CD4-positive, alpha-beta memory T cell (primary cell): ENCODE results near the gene TMEM126B. TPM values are rescaled to one million over a fixed set of nuclear protein-coding genes. Genes with fewer than 3 reads are reported as not detected.

Source experiments
- CTCF ChIA-PET: fragments of 350-600 bp; sonication (Branson Sonifier 250); formaldehyde crosslinking; loops from one replicate; lab custom pipeline; 2021; ENCODE audit warnings: inconsistent platforms; ENCODE audit not compliant: partially characterized antibody; lab: Charles Lee
- POLR2A ChIA-PET: fragments of 350-600 bp; sonication (Branson Sonifier 250); formaldehyde crosslinking; loops from one replicate; lab custom pipeline; 2021; ENCODE audit not compliant: partially characterized antibody; lab: Charles Lee
- DNase-seq, 5 donors: peaks; one replicate each; pipeline versions ENCODE4 v3.0.0 to v3.0.0-alpha.2; 2020 to 2022; ENCODE audit warnings: mixed read lengths in 1 of 5
- H3K27ac ChIP-seq: one replicate; pipeline ENCODE4 v1.7.0; 2013; ENCODE audit warnings: low read depth, low read length
- H3K27me3 ChIP-seq: 2 replicates; pipeline ENCODE4 v1.7.0; 2013; ENCODE audit warnings: mild to moderate bottlenecking, low read length, moderate library complexity; ENCODE audit not compliant: insufficient read depth
- H3K36me3 ChIP-seq: 2 replicates; pipeline ENCODE4 v1.7.0; 2013; ENCODE audit warnings: mild to moderate bottlenecking, low read length, moderate library complexity; ENCODE audit not compliant: insufficient read depth
- H3K4me1 ChIP-seq: 2 replicates; pipeline ENCODE4 v1.7.0; 2013; ENCODE audit warnings: mild to moderate bottlenecking, low read length, moderate library complexity; ENCODE audit not compliant: insufficient read depth
- H3K4me3 ChIP-seq, 2 donors: one replicate each; pipeline ENCODE4 v1.7.0; 2013; ENCODE audit warnings: low read length in 2 of 2, mild to moderate bottlenecking in 1 of 2
- H3K9me3 ChIP-seq, 2 donors: one replicate each; pipeline ENCODE4 v1.7.0; 2013; ENCODE audit warnings: low read length in 2 of 2, control low read depth in 1 of 2; ENCODE audit not compliant: control insufficient read depth in 1 of 2
- H3K27ac Mint-ChIP-seq, 7 donors: one replicate each; pipeline ENCODE4 v1.8.0; 2020 to 2021; ENCODE audit warnings: mixed read lengths in 7 of 7, mild to moderate bottlenecking in 6 of 7, inconsistent platforms in 3 of 7, moderate library complexity in 3 of 7
- H3K27me3 Mint-ChIP-seq, 2 donors: one replicate each; pipeline ENCODE4 v1.8.0; 2020 to 2021; ENCODE audit warnings: mixed read lengths in 2 of 2
- H3K36me3 Mint-ChIP-seq, 2 donors: one replicate each; pipeline ENCODE4 v1.8.0; 2020 to 2021; ENCODE audit warnings: mixed read lengths in 2 of 2, inconsistent platforms in 1 of 2, mild to moderate bottlenecking in 1 of 2
- H3K4me1 Mint-ChIP-seq, 4 donors: one replicate each; pipeline ENCODE4 v1.8.0; 2020 to 2021; ENCODE audit warnings: mixed read lengths in 4 of 4, mild to moderate bottlenecking in 1 of 4
- H3K4me3 Mint-ChIP-seq, 8 donors: one replicate each; pipeline ENCODE4 v1.8.0; 2020 to 2021; ENCODE audit warnings: mixed read lengths in 8 of 8, mild to moderate bottlenecking in 7 of 8, moderate library complexity in 6 of 8, inconsistent platforms in 3 of 8
- H3K9me3 Mint-ChIP-seq, 8 donors: one replicate each; pipeline ENCODE4 v1.8.0; 2020 to 2021; ENCODE audit warnings: mixed read lengths in 8 of 8, mild to moderate bottlenecking in 5 of 8, inconsistent platforms in 3 of 8, moderate library complexity in 1 of 8
- intact Hi-C: fragments of 100-400 bp; cut with micrococcal nuclease; formaldehyde crosslinking; loops from one replicate; pipeline ENCODE4 v1.15.1; 2023
- polyA plus RNA-seq, 2 donors: library from polyadenylated mRNA; unstranded; fragments of 300-500 nt; fragmentation: Illumina TruSeq; gene quantifications; one replicate each; pipeline ENCODE4 v1.2.3, GENCODE V29; 2021
- total RNA-seq, 2 experiments: library from RNA; stranded (reverse); gene quantifications; one replicate each; pipeline ENCODE4 v1.2.3, GENCODE V29; 2021

Gene TMEM126B
- total and polyA plus RNA-seq, 4 experiments from 2014 or later = 40.9 to 73.4 (median 56.7) TPM

GRCh38 chr11:85673393-85673792 lies 45.0 kb downstream of the TMEM126B start:
- no peak overlapping the region for H3K27ac ChIP-seq
- H3K9me3 ChIP-seq = no peaks in the 10 kb centered on the region
- Mint-ChIP-seq H3K4me1 (no peaks in the 10 kb centered on the region), H3K9me3 (no peaks in the 10 kb centered on the region), H3K27me3 (peaks cover 0 to 3% of the 10 kb centered on the region in 2 donors), H3K4me3 (no peak overlapping the region), H3K27ac (no peak overlapping the region), H3K36me3 (no peaks in the 10 kb centered on the region)
- no peaks in the 10 kb centered on the region for H3K27me3 ChIP-seq
- H3K36me3 ChIP-seq = no peaks in the 10 kb centered on the region
- H3K4me3 ChIP-seq = no peak overlapping the region
- ChIA-PET POLR2A (no interaction called here), CTCF (no interaction called here)
- intact Hi-C loops = no loop called here
- no peaks in the 10 kb centered on the region for H3K4me1 ChIP-seq
- DNase-seq = no peak

GRCh38 chr11:85679576-85679975 lies 51.2 kb downstream of the TMEM126B start:
- Histone ChIP-seq H3K4me3 (no peak overlapping the region), H3K9me3 (no peaks in the 10 kb centered on the region), H3K27me3 (no peaks in the 10 kb centered on the region), H3K4me1 (peaks cover 12% of the 10 kb centered on the region), H3K27ac (no peak overlapping the region), H3K36me3 (no peaks in the 10 kb centered on the region)
- ChIA-PET CTCF (interaction anchor here (0.5 kb wide), 1 partner anchor 146 kb away, joined by 3 read pairs; no protein-coding TSS in a partner anchor), POLR2A (interaction anchor here (4.7 kb wide), 1 partner anchor 15 kb away, joined by 26 read pairs; the partner anchor contains the start of gene CREBZF)
- Mint-ChIP-seq H3K4me3 (no peak overlapping the region), H3K9me3 (no peaks in the 10 kb centered on the region), H3K36me3 (no peaks in the 10 kb centered on the region), H3K27me3 (peaks cover 8 to 9% of the 10 kb centered on the region in 2 donors), H3K27ac (no peak overlapping the region), H3K4me1 (peaks cover 7 to 25% (median 16%) of the 10 kb centered on the region in 4 donors)
- intact Hi-C loops = no loop called here
- no peak for DNase-seq

- peak overlapping the region in 1 of 8 donors; percentile 15 for H3K4me3 Mint-ChIP-seq
- H3K4me1 ChIP-seq = peaks cover 12% of the 10 kb centered on the region
- no peaks in the 10 kb centered on the region for H3K27me3 ChIP-seq
- H3K36me3 ChIP-seq = no peaks in the 10 kb centered on the region
- no peak overlapping the region for H3K4me3 ChIP-seq
- peaks cover 8 to 9% of the 10 kb centered on the region in 2 donors for H3K27me3 Mint-ChIP-seq
- H3K36me3 Mint-ChIP-seq = peaks cover 0 to 3% of the 10 kb centered on the region in 2 donors
- ChIA-PET POLR2A (interaction anchor here (1.1 to 4.7 kb wide), 3 partner anchors 17 to 144 kb away, joined by 3 to 26 read pairs (median 5); partner anchors contain the start of gene CREBZF), CTCF (interaction anchor here (1.1 to 1.8 kb wide), 3 partner anchors 10 to 18 kb away, joined by 3 to 5 read pairs (median 4); no protein-coding TSS in a partner anchor)
- H3K9me3 Mint-ChIP-seq = no peaks in the 10 kb centered on the region
- H3K9me3 ChIP-seq = no peaks in the 10 kb centered on the region
- intact Hi-C loops = no loop called here
- DNase-seq = peak in 2 of 5 donors; percentile 2 to 15
- no peak overlapping the region for H3K27ac Mint-ChIP-seq
- H3K27ac ChIP-seq = no peak overlapping the region
- peaks cover 7 to 25% (median 16%) of the 10 kb centered on the region in 4 donors for H3K4me1 Mint-ChIP-seq
Observed at GRCh38 chr11:85680897-85681296, 52.5 kb downstream of the TMEM126B start.

DNA sequence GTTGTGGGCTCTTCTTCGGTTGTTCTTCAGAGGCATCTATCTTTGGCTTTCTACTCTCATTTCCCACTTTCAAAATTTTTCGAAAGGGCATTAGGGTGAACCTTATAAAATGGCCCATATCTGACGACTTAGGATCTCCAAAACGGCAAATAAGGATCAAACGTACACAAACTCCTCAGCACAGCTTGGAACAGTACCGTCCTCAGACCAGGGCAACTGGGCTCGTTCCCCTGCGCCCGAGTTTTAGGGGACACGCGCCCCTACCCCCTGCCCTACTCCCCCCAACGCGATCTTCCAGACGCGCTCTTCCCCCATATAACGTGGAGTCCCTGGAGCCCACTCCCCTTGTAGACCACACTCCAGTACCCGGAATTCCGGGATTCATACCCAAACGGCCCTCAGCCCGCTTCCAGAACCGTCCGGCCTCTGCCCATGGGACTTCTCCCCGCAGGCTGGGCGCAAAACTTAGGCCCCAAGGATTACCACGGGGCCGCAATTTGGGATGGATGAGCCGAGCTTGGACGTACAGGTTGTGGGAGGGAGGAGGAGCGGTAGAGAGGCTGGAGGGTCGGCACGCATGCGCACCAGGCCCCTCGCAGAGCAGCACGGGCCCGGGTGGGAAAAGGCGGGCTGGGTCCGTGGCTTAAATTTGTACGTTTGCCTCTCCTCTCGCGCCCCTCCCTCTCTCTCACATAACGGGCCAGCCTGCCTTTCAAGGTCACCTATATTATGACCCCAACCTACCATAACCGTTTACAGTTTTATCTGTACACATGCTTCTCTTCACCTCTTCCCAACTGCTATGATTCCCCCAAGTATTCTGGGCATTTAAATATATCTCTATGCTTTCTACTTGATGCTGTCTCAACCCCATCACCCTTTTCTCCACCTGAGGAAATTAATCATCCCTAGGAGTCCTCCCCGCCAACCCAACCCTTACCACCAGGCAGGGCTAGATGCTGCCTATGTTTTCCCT lies 54.2 kb downstream of the TMEM126B start:
- DNase-seq = peak; percentile 32 to 55 (median 40)
- Mint-ChIP-seq H3K27me3 (peaks cover 8 to 9% of the 10 kb centered on the region in 2 donors), H3K36me3 (peaks cover 0 to 4% of the 10 kb centered on the region in 2 donors), H3K4me1 (peaks cover 7 to 25% (median 16%) of the 10 kb centered on the region in 4 donors), H3K4me3 (peak overlapping the region; percentile 75 to 93 (median 85)), H3K9me3 (no peaks in the 10 kb centered on the region), H3K27ac (peak overlapping the region in 6 of 7 donors; percentile 74 to 87 (median 82))
- ChIA-PET POLR2A (interaction anchor here (0.5 to 4.7 kb wide), 2 partner anchors 18 to 25 kb away, joined by 3 to 26 read pairs; partner anchors contain the start of gene CREBZF), CTCF (interaction anchor here (1.8 kb wide), 1 partner anchor 15 kb away, joined by 5 read pairs; no protein-coding TSS in a partner anchor)
- Histone ChIP-seq H3K4me1 (peaks cover 12% of the 10 kb centered on the region), H3K9me3 (no peaks in the 10 kb centered on the region), H3K36me3 (no peaks in the 10 kb centered on the region), H3K4me3 (peak overlapping the region; percentile 55 to 60), H3K27ac (peak overlapping the region; percentile 49), H3K27me3 (no peaks in the 10 kb centered on the region)
- intact Hi-C loops = loop anchor here (2.0 kb wide), 1 partner anchor 18 kb away; the partner anchor contains the start of gene CREBZF

- Histone ChIP-seq H3K27ac (no peak overlapping the region), H3K27me3 (no peaks in the 10 kb centered on the region), H3K4me3 (no peak overlapping the region), H3K9me3 (no peaks in the 10 kb centered on the region), H3K36me3 (no peaks in the 10 kb centered on the region), H3K4me1 (peaks cover 12% of the 10 kb centered on the region)
- Mint-ChIP-seq H3K27me3 (peaks cover 9 to 10% of the 10 kb centered on the region in 2 donors), H3K9me3 (no peaks in the 10 kb centered on the region), H3K4me3 (peak overlapping the region in 1 of 8 donors; percentile 20), H3K4me1 (peaks cover 7 to 25% (median 16%) of the 10 kb centered on the region in 4 donors), H3K27ac (peak overlapping the region in 2 of 7 donors; percentile 0 to 50), H3K36me3 (peaks cover 0 to 4% of the 10 kb centered on the region in 2 donors)
- intact Hi-C loops = no loop called here
- ChIA-PET CTCF (interaction anchor here (1.3 to 1.9 kb wide), 2 partner anchors 10 to 20 kb away, joined by 4 to 5 read pairs; partner anchors contain the start of gene CREBZF), POLR2A (interaction anchor here (1.8 to 1.9 kb wide), 2 partner anchors 21 to 53 kb away, joined by 4 to 10 read pairs; partner anchors contain the start of gene CREBZF)
- no peak for DNase-seq
Observed at GRCh38 chr11:85685125-85685819, 56.9 kb downstream of the TMEM126B start.

DNA sequence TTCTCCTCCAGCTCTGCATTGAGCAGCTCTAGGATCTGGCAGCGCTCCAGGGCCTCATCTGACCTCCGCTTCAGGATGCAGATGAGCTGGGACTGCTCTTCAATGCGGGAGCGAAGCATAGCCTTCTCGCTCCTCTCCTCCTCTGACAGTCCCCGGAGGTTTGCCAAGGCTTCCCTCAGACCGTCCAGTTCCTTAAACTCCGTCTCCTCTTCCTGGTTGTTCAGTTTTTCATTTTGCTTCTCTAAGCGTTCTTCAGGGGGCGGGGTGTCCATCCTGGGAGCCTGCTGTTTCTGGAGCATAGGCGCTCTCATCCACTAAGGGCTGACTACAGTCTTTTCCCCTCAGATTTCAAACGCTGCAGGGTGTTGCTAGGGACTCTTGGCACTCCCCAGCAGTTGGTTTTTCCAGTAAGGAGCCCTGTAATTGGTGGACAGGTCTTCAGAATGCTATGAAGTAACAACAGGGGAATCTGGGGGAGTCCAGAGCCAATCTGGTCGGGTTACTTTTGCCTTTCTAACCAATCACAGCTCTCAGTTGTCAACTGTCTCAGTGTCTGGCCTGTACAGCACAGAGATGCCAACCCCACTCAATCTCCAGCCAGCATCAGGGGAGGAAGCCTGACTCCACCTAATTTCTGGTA lies 57.5 kb downstream of the TMEM126B start, which contains the start of gene CCDC89:
CCDC89 (minus strand) TSS at position 376 of the 640 bp plus-strand sequence; CDS start at position 311, 65 bp downstream.
- Histone ChIP-seq H3K4me3 (no peak within 1 kb of the TSS), H3K4me1 (peaks cover 12% of the 10 kb centered on the region), H3K36me3 (no peaks in the 10 kb centered on the region), H3K27me3 (no peaks in the 10 kb centered on the region), H3K27ac (no peak within 1 kb of the TSS), H3K9me3 (no peaks in the 10 kb centered on the region)
- CTCF ChIA-PET = interaction anchor here (1.0 to 1.3 kb wide), 3 partner anchors 10 to 22 kb away, joined by 3 to 5 read pairs (median 4); no protein-coding TSS in a partner anchor
- H3K27me3 Mint-ChIP-seq = peaks cover 6 to 9% of the 10 kb centered on the region in 2 donors
- H3K4me3 Mint-ChIP-seq = peak within 1 kb of the TSS in 2 of 8 donors; percentile 20 to 46
- peaks cover 3 to 8% of the 10 kb centered on the region in 2 donors for H3K36me3 Mint-ChIP-seq
- DNase-seq = no peak
- intact Hi-C loops = no loop called here
- POLR2A ChIA-PET = interaction anchor here (1.9 kb wide), 1 partner anchor 21 kb away, joined by 10 read pairs; the partner anchor contains the start of gene CREBZF
- H3K4me1 Mint-ChIP-seq = peaks cover 7 to 23% (median 16%) of the 10 kb centered on the region in 4 donors
- no peaks in the 10 kb centered on the region for H3K9me3 Mint-ChIP-seq
- peak within 1 kb of the TSS in 4 of 7 donors; percentile 0 to 56 (median 28) for H3K27ac Mint-ChIP-seq
